ENCODE results near the gene PCP4. TPM values are rescaled to one million over a fixed set of nuclear protein-coding genes. Genes with fewer than 3 reads are reported as not detected.
A peak's percentile ranks its signal among the peaks of the same experiment; 100 is the strongest.

The PCP4 gene
- total RNA-seq, 1 experiment from 2014 or later, result 1.6 TPM

GRCh38 chr21:39946199-39946598, 79.0 kb downstream of the PCP4 start (continued):
- TF ChIP-seq, protein P1, sequence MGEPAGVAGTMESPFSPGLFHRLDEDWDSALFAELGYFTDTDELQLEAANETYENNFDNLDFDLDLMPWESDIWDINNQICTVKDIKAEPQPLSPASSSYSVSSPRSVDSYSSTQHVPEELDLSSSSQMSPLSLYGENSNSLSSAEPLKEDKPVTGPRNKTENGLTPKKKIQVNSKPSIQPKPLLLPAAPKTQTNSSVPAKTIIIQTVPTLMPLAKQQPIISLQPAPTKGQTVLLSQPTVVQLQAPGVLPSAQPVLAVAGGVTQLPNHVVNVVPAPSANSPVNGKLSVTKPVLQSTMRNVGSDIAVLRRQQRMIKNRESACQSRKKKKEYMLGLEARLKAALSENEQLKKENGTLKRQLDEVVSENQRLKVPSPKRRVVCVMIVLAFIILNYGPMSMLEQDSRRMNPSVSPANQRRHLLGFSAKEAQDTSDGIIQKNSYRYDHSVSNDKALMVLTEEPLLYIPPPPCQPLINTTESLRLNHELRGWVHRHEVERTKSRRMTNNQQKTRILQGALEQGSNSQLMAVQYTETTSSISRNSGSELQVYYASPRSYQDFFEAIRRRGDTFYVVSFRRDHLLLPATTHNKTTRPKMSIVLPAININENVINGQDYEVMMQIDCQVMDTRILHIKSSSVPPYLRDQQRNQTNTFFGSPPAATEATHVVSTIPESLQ (CRISPR knock-in tag; IDR thresholded peaks at IDR 0.05), result no peak
- no peak for TF ChIP-seq TEAD4 (CRISPR knock-in tag; IDR thresholded peaks at IDR 0.05)
- no peak for TF ChIP-seq GTF2I (CRISPR knock-in tag; conservative IDR thresholded peaks at IDR 0.05)
- TF ChIP-seq ERG (CRISPR knock-in tag; IDR thresholded peaks at IDR 0.05), result no peak
- no peak for TF ChIP-seq ELF4 (CRISPR knock-in tag; IDR thresholded peaks at IDR 0.05; ENCODE audit: low read depth)
- no peak for TF ChIP-seq ZNF121 (CRISPR knock-in tag; IDR thresholded peaks at IDR 0.05)

DNA sequence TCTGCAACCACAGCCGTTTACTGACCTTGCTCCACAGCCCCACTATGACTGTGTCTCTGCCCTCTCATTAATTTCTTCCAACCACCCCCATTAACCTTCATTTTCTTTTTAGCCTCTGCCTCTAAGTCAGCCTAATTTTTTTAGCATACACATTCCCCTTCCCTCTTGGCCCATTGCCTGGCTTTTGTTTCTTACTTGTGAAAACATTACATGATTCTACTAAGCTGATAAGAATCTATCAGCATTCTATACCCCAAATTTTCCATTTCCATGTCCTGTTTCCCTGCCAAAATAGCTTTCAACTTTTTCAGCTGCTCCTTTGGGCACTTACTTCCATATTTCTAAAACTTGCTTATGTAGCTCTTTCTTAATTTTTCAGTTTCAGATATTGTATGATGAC, 79.8 kb downstream of the PCP4 start:
- Mint-ChIP-seq H3K9me3 (peaks cover 11% of the 10 kb centered on the region), H3K27ac (no peak overlapping the region), H3K4me1 (peaks cover 16% of the 10 kb centered on the region), H3K36me3 (no peaks in the 10 kb centered on the region), H3K27me3 (ENCODE audit: low read depth) (peaks cover 14% of the 10 kb centered on the region), H3K4me3 (no peak overlapping the region)
- TF ChIP-seq ZNF138 (CRISPR knock-in tag; conservative IDR thresholded peaks at IDR 0.05), result no peak
- no peak for TF ChIP-seq SP1 (CRISPR knock-in tag; conservative IDR thresholded peaks at IDR 0.05)
- TF ChIP-seq STAT6 (CRISPR knock-in tag; conservative IDR thresholded peaks at IDR 0.05; ENCODE audit: low read depth), result no peak
- DNase-seq (ENCODE audit: low spot score), result no peak
- ChIA-PET POLR2A (no interaction called here), CTCF (interaction anchor here (1.1 kb wide), 1 partner anchor 79 kb away, joined by 3 read pairs; the partner anchor contains the start of gene PCP4)
- ATAC-seq, result no peak

- ATAC-seq, result peak; percentile 75
- H3K9me3 Mint-ChIP-seq, result no peaks in the 10 kb centered on the region
- H3K36me3 Mint-ChIP-seq, result no peaks in the 10 kb centered on the region
- no peak overlapping the region for H3K4me3 Mint-ChIP-seq
- CTCF ChIA-PET, result interaction anchor here (0.7 to 2.1 kb wide), 3 partner anchors 16 to 84 kb away, joined by 3 to 5 read pairs (median 3); partner anchors contain the start of gene PCP4
- peaks cover 18% of the 10 kb centered on the region for H3K27me3 Mint-ChIP-seq (ENCODE audit: low read depth)
- no peak overlapping the region; the same call in 1 of the 2 replicates for H3K27ac Mint-ChIP-seq
- POLR2A ChIA-PET, result no interaction called here
- DNase-seq (ENCODE audit: low spot score), result no peak
- peaks cover 26% of the 10 kb centered on the region for H3K4me1 Mint-ChIP-seq
- no peak for TF ChIP-seq GRHL2 (CRISPR knock-in tag; IDR thresholded peaks at IDR 0.05; ENCODE audit: insufficient replicate concordance, severe bottlenecking)
- TF ChIP-seq NR3C1 (CRISPR knock-in tag; conservative IDR thresholded peaks at IDR 0.05; ENCODE audit: low read depth), result no peak
- no peak for TF ChIP-seq JUN (CRISPR knock-in tag; IDR thresholded peaks at IDR 0.05)
- TF ChIP-seq NR1H2 (CRISPR knock-in tag; IDR thresholded peaks at IDR 0.05), result no peak
- no peak for TF ChIP-seq ATF1 (CRISPR knock-in tag; IDR thresholded peaks at IDR 0.05)
Observed at GRCh38 chr21:39951183-39952101, 84.2 kb downstream of the PCP4 start.
